Caco-2 (cell line): ENCODE measurements around the gene ZNF3. TPM values are rescaled to one million over a fixed set of nuclear protein-coding genes. Genes with fewer than 3 reads are reported as not detected.

Experiments used
- BruUV-seq: library from RNA; stranded (reverse); fragments of 400-500 nt; replicated peaks from 2 replicates; lab custom pipeline; 2021; lab: Mats Ljungman, UMichigan
- CTCF ChIA-PET: fragments of 300-600 bp; sonication (Branson Sonifier 250); formaldehyde crosslinking; loops from one replicate; lab custom pipeline; 2022; ENCODE audit warnings: antibody characterized with exemption; lab: Charles Lee
- POLR2A ChIA-PET: fragments of 300-600 bp; sonication (Branson Sonifier 250); formaldehyde crosslinking; loops from one replicate; lab custom pipeline; 2022; ENCODE audit warnings: antibody characterized with exemption; lab: Charles Lee
- DNase-seq, 2 experiments: peaks; one replicate each; pipeline versions ENCODE4 v3.0.0 to v3.0.0-alpha.2; 2020 to 2022
- H3K27me3 ChIP-seq: replicated peaks from 2 replicates; pipeline ENCODE4 v1.6.0; 2011; ENCODE audit warnings: low read length; ENCODE audit not compliant: control insufficient read depth, insufficient read depth
- H3K36me3 ChIP-seq: 2 replicates; pipeline ENCODE4 v1.5.1; 2011; ENCODE audit warnings: low read length; ENCODE audit not compliant: control insufficient read depth, insufficient read depth
- H3K4me1 ChIP-seq: fragments of 250-450 bp; sonication (Bioruptor Pico); 2 replicates; pipeline ENCODE4 v1.5.1; 2020; ENCODE audit warnings: mild to moderate bottlenecking
- H3K4me3 ChIP-seq: 2 replicates; pipeline ENCODE4 v1.5.1; 2011; ENCODE audit warnings: low read depth, mild to moderate bottlenecking, control low read depth, low read length
- H3K9me3 ChIP-seq: fragments of 250-450 bp; sonication (Bioruptor Pico); 2 replicates; pipeline ENCODE4 v1.5.1; 2020; ENCODE audit warnings: mild to moderate bottlenecking, moderate library complexity
- H3K27ac Mint-ChIP-seq: one replicate; pipeline ENCODE4 v1.8.0; 2022; ENCODE audit warnings: mixed read lengths; ENCODE audit not compliant: unreplicated experiment
- H3K27me3 Mint-ChIP-seq: one replicate; pipeline ENCODE4 v1.8.0; 2022; ENCODE audit warnings: mixed read lengths; ENCODE audit not compliant: insufficient read depth, unreplicated experiment
- H3K36me3 Mint-ChIP-seq: one replicate; pipeline ENCODE4 v1.8.0; 2022; ENCODE audit warnings: mild to moderate bottlenecking, mixed read lengths; ENCODE audit not compliant: insufficient read depth, unreplicated experiment
- H3K4me1 Mint-ChIP-seq: one replicate; pipeline ENCODE4 v1.8.0; 2022; ENCODE audit warnings: low read depth, mixed read lengths; ENCODE audit not compliant: unreplicated experiment
- H3K4me3 Mint-ChIP-seq: one replicate; pipeline ENCODE4 v1.8.0; 2022; ENCODE audit warnings: mild to moderate bottlenecking, moderate library complexity, mixed read lengths; ENCODE audit not compliant: unreplicated experiment
- H3K9me3 Mint-ChIP-seq: one replicate; pipeline ENCODE4 v1.8.0; 2022; ENCODE audit warnings: mixed read lengths; ENCODE audit not compliant: unreplicated experiment
- CTCF ChIP-seq, 2 experiments: fragments of 200-600 bp in 1 of 2; IDR thresholded peaks; 1 replicate in 1 of 2; 2 replicates in 1 of 2; pipeline versions ENCODE4 v1.5.1 to v1.8.0; 2011 to 2022; ENCODE audit warnings: antibody characterized with exemption in 1 of 2, control low read depth in 1 of 2, inconsistent platforms in 1 of 2, low read depth in 1 of 2, low read length in 1 of 2, mild to moderate bottlenecking in 1 of 2, moderate library complexity in 1 of 2; ENCODE audit not compliant: insufficient read depth in 1 of 2, severe bottlenecking in 1 of 2, unreplicated experiment in 1 of 2
- intact Hi-C: fragments of 100-400 bp; cut with micrococcal nuclease; formaldehyde crosslinking; loops from one replicate; pipeline ENCODE4 v1.10.0; 2022; ENCODE audit not compliant: unreplicated experiment
- total RNA-seq: library from RNA; stranded (reverse); gene quantifications from 2 replicates; pipeline ENCODE4 v1.2.3, GENCODE V29; 2022

The ZNF3 gene
- total RNA-seq, 1 experiment from 2014 or later, result 37.8 TPM

- intact Hi-C loops, result no loop called here
- Mint-ChIP-seq H3K9me3 (no peaks in the 10 kb centered on the region), H3K4me3 (no peak overlapping the region), H3K27ac (no peak overlapping the region), H3K27me3 (no peaks in the 10 kb centered on the region), H3K36me3 (peaks cover 17% of the 10 kb centered on the region), H3K4me1 (peaks cover 13% of the 10 kb centered on the region)
- no peak overlapping the region for H3K4me3 ChIP-seq
- no TSS peak for BruUV-seq
- POLR2A ChIA-PET, result no interaction called here
- TF ChIP-seq CTCF (IDR thresholded peaks at IDR 0.05; ENCODE audit: insufficient read depth in 1 of 2, low read depth in 1 of 2, low read length in 1 of 2, severe bottlenecking in 1 of 2, unreplicated experiment in 1 of 2), result no peak
- H3K27me3 ChIP-seq, result no peaks in the 10 kb centered on the region
- H3K9me3 ChIP-seq, result no peaks in the 10 kb centered on the region
- DNase-seq, result no peak
- peaks cover 23% of the 10 kb centered on the region for H3K4me1 ChIP-seq
- peaks cover 9% of the 10 kb centered on the region for H3K36me3 ChIP-seq
- CTCF ChIA-PET, result no interaction called here
Measured at GRCh38 chr7:100038326-100038725, 43.2 kb downstream of the ZNF3 start.

DNA sequence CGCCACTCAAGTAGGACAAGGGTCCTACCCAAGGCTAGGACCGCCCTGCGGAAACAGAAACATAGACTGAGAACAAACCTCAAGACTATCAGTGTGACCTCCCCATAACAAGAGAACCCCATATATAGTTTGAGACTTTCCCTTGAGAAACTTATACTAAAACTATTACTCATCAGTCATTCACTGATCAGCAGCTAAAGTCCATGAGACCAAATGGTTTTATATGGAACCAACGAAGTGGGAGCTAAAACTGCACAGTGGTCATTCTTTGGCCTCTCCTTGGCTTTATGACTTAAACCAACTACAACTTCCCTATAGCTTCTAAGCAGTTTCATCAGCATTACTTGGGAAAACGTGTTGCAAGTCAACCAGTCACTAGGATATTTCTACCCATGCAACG lies 45.6 kb downstream of the ZNF3 start:
- peaks cover 11% of the 10 kb centered on the region; the same call in 1 of the 2 replicates for H3K4me1 ChIP-seq
- no peak overlapping the region for H3K4me3 ChIP-seq
- Mint-ChIP-seq H3K27me3 (no peaks in the 10 kb centered on the region), H3K36me3 (peaks cover 26% of the 10 kb centered on the region), H3K27ac (no peak overlapping the region), H3K4me3 (no peak overlapping the region), H3K4me1 (peaks cover 6% of the 10 kb centered on the region), H3K9me3 (no peaks in the 10 kb centered on the region)
- intact Hi-C loops, result no loop called here
- peaks cover 11% of the 10 kb centered on the region for H3K36me3 ChIP-seq
- ChIA-PET CTCF (no interaction called here), POLR2A (interaction anchor here (0.7 kb wide), 1 partner anchor 17 kb away, joined by 3 read pairs; no protein-coding TSS in a partner anchor)
- H3K9me3 ChIP-seq, result no peaks in the 10 kb centered on the region
- DNase-seq, result no peak
- TF ChIP-seq CTCF (IDR thresholded peaks at IDR 0.05; ENCODE audit: insufficient read depth in 1 of 2, low read depth in 1 of 2, low read length in 1 of 2, severe bottlenecking in 1 of 2, unreplicated experiment in 1 of 2), result no peak
- BruUV-seq, result no TSS peak
- no peaks in the 10 kb centered on the region for H3K27me3 ChIP-seq

DNA sequence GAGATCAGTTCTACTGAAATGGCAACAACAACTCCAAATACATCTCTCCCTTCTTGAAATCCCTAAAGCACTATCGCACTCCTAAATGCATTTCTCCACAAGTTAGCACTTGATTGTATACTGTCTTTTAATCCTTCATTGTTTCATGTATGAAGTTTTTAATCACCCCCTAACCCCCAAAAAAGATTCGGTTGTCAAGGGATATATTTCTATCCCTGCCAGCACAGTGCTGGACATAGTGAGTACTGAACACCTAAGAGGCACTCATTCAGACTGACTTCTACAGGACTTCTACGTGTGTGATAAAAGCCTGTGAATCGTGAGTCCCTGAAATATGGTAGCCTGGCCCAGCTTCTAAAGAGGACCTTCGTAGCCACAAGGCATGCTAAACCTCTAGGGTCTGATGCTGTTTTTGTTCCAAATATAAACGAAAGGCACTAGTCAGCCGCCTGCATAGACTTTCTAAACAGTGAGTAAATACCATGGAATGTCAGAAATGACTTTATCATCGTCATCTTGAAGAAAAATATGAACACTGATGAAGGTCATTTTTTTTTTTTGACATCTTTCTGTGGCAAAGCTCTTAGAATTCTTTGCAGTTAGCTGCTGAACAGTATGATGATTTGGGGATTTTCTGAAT lies 46.5 kb downstream of the ZNF3 start:
- Mint-ChIP-seq H3K4me3 (no peak overlapping the region), H3K4me1 (peaks cover 6% of the 10 kb centered on the region), H3K27ac (no peak overlapping the region), H3K9me3 (no peaks in the 10 kb centered on the region), H3K36me3 (peaks cover 31% of the 10 kb centered on the region), H3K27me3 (no peaks in the 10 kb centered on the region)
- no peak overlapping the region for H3K4me3 ChIP-seq
- intact Hi-C loops, result no loop called here
- no peak for DNase-seq
- no TSS peak for BruUV-seq
- CTCF ChIA-PET, result no interaction called here
- H3K9me3 ChIP-seq, result no peaks in the 10 kb centered on the region
- peaks cover 11% of the 10 kb centered on the region for H3K36me3 ChIP-seq
- H3K4me1 ChIP-seq, result peaks cover 10% of the 10 kb centered on the region; the same call in 1 of the 2 replicates
- POLR2A ChIA-PET, result no interaction called here
- H3K27me3 ChIP-seq, result no peaks in the 10 kb centered on the region
- no peak for TF ChIP-seq CTCF (IDR thresholded peaks at IDR 0.05; ENCODE audit: insufficient read depth in 1 of 2, low read depth in 1 of 2, low read length in 1 of 2, severe bottlenecking in 1 of 2, unreplicated experiment in 1 of 2)
